Colonic mucosa (tissue), 4 donors: Measurements from ENCODE around the gene PAN2. TPM values are rescaled to one million over a fixed set of nuclear protein-coding genes. Genes with fewer than 3 reads are reported as not detected.
A peak's percentile ranks its signal among the peaks of the same experiment; 100 is the strongest.

Experiments
- DNase-seq: peaks from one replicate; pipeline ENCODE4 v3.0.0-alpha.2; 2020
- H3K27ac ChIP-seq: fragments of 200-600 bp; one replicate; pipeline ENCODE4 v1.8.0; 2021
- H3K27me3 ChIP-seq: fragments of 200-600 bp; one replicate; pipeline ENCODE4 v1.8.0; 2021
- H3K36me3 ChIP-seq: fragments of 200-600 bp; one replicate; pipeline ENCODE4 v1.8.0; 2021
- H3K4me1 ChIP-seq: fragments of 200-600 bp; one replicate; pipeline ENCODE4 v1.8.0; 2021; ENCODE audit warnings: mild to moderate bottlenecking
- H3K4me3 ChIP-seq: fragments of 200-600 bp; one replicate; pipeline ENCODE4 v1.8.0; 2021
- H3K9ac ChIP-seq, 2 donors: one replicate each; pipeline ENCODE4 v1.7.0; 2013; ENCODE audit warnings: control low read depth in 2 of 2, low read depth in 2 of 2, low read length in 2 of 2
- H3K9me3 ChIP-seq: fragments of 200-600 bp; one replicate; pipeline ENCODE4 v1.8.0; 2021
- intact Hi-C: fragments of 100-400 bp; cut with DNase I; formaldehyde crosslinking; loops from one replicate; pipeline ENCODE4 v1.14.1; 2022
- total RNA-seq, 2 donors: library from RNA; stranded (reverse); fragmentation: NEBNext Ultra II Directional in 1 of 2; extraction: Animal tissue kit (Norgen Biotek cat#: 25700) in 1 of 2; gene quantifications; one replicate each; pipeline ENCODE4 v1.2.1, GENCODE V29; 2021
- TF ChIP-seq, protein P1 (sequence below): fragments of 200-600 bp; IDR thresholded peaks from one replicate; pipeline ENCODE4 v1.8.0; 2022; ENCODE audit warnings: antibody characterized with exemption, mild to moderate bottlenecking
- donor health status: healthy.
- donor health status: DM: no; HTN: no; CAD: no.
- donor health status: DM: no; HTN: no; CAD: no.

PAN2 gene, protein sequence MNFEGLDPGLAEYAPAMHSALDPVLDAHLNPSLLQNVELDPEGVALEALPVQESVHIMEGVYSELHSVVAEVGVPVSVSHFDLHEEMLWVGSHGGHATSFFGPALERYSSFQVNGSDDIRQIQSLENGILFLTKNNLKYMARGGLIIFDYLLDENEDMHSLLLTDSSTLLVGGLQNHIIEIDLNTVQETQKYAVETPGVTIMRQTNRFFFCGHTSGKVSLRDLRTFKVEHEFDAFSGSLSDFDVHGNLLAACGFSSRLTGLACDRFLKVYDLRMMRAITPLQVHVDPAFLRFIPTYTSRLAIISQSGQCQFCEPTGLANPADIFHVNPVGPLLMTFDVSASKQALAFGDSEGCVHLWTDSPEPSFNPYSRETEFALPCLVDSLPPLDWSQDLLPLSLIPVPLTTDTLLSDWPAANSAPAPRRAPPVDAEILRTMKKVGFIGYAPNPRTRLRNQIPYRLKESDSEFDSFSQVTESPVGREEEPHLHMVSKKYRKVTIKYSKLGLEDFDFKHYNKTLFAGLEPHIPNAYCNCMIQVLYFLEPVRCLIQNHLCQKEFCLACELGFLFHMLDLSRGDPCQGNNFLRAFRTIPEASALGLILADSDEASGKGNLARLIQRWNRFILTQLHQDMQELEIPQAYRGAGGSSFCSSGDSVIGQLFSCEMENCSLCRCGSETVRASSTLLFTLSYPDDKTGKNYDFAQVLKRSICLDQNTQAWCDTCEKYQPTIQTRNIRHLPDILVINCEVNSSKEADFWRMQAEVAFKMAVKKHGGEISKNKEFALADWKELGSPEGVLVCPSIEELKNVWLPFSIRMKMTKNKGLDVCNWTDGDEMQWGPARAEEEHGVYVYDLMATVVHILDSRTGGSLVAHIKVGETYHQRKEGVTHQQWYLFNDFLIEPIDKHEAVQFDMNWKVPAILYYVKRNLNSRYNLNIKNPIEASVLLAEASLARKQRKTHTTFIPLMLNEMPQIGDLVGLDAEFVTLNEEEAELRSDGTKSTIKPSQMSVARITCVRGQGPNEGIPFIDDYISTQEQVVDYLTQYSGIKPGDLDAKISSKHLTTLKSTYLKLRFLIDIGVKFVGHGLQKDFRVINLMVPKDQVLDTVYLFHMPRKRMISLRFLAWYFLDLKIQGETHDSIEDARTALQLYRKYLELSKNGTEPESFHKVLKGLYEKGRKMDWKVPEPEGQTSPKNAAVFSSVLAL
- total RNA-seq = 10 to 100 TPM; 48.1 to 68.0 TPM

DNA sequence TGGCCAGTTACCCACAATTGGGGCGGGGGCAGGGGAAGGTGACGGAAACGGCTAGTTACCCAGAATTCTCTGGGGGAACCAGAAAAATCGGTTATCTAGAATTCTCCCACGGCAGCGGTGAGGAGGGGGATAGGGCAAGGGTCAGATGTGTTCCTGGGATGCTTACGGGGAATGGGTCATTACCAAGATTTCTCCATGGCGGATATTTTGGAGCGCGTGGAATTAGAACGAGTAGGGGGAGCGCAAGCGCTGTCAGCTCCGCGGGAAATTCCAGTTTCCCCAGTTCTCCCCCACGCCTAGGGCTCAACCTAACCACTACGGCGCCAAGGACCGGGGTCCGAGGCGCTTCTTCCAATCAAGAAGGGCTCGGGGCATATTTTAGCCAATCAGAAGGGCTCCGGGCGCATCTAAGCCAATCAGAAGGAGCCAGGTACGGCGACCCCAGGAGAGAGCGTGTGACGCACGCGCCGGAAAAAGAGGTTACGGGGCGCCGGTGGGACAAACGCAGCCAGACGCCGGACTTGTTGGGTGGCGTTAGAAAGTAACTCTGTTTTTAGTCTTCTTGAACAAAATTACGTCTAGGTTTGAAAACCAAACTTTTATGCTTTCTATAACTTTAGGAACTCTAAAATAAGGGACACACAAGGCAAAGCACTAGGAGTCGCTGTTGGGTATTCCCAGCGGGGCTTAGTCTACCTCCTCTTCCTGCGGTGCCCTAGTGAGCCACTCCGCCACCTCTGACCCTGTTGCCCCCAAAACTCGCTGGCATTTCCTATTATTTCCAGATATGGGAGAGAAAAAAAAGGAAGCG is at the start of gene PAN2:
PAN2 (minus strand) TSS at position 322 of the 811 bp plus-strand sequence. CDS start 906 bp downstream, outside the sequence.
- peak within 1 kb of the TSS; percentile 91 for H3K27ac ChIP-seq
- no peaks in the 10 kb centered on the region for H3K36me3 ChIP-seq
- intact Hi-C loops = no loop called here
- H3K9me3 ChIP-seq = no peaks in the 10 kb centered on the region
- peak; percentile 96 for DNase-seq
- H3K4me1 ChIP-seq = peaks cover 3% of the 10 kb centered on the region
- peak within 1 kb of the TSS; percentile 85 to 88 for H3K9ac ChIP-seq
- H3K27me3 ChIP-seq = no peaks in the 10 kb centered on the region
- H3K4me3 ChIP-seq = peak within 1 kb of the TSS; percentile 62
- TF ChIP-seq, protein P1, sequence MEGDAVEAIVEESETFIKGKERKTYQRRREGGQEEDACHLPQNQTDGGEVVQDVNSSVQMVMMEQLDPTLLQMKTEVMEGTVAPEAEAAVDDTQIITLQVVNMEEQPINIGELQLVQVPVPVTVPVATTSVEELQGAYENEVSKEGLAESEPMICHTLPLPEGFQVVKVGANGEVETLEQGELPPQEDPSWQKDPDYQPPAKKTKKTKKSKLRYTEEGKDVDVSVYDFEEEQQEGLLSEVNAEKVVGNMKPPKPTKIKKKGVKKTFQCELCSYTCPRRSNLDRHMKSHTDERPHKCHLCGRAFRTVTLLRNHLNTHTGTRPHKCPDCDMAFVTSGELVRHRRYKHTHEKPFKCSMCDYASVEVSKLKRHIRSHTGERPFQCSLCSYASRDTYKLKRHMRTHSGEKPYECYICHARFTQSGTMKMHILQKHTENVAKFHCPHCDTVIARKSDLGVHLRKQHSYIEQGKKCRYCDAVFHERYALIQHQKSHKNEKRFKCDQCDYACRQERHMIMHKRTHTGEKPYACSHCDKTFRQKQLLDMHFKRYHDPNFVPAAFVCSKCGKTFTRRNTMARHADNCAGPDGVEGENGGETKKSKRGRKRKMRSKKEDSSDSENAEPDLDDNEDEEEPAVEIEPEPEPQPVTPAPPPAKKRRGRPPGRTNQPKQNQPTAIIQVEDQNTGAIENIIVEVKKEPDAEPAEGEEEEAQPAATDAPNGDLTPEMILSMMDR = no peak

DNA sequence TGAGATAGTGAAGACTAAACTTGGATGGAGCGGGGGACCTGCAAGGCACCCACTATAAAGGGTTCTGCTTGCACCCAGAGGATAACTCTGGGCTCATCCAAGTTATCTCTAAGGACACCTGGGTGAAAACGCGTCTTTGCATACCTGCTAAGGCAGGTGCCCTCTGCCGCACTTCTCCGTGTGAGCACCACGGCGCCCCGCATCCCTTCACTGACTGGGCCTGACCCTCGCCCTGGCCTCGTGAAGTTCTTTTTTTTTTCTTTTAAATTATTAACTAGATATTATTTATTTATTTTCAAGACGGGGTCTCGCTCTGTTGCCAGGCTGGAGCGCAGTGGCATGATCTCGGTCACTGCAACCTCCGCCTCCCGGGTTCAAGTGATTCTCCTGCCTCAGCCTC is 48.8 kb upstream of the PAN2 start:
- no peak for DNase-seq
- Histone ChIP-seq H3K9ac (no peak overlapping the region), H3K27ac (no peak overlapping the region), H3K4me1 (no peaks in the 10 kb centered on the region), H3K9me3 (no peaks in the 10 kb centered on the region), H3K27me3 (no peaks in the 10 kb centered on the region), H3K4me3 (no peak overlapping the region), H3K36me3 (no peaks in the 10 kb centered on the region)
- intact Hi-C loops = no loop called here
- TF ChIP-seq, protein P1 = no peak

DNA sequence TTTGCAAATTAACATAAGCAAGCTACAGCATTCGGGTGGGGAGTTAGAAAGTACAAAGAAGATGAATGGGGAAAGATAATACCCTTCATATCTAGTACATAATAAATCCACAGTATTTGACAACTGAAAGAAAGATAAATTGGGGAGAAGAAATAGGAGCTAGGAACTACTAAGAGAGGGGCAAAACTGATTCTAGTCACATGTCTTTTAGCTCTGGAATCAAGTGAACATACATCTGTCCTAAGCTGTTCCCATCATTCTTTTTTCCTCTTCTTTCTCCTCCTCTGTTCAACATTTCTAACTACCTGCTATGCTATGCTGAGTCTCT is 44.2 kb upstream of the PAN2 start:
- intact Hi-C loops = no loop called here
- H3K9me3 ChIP-seq = no peaks in the 10 kb centered on the region
- no peak overlapping the region for H3K9ac ChIP-seq
- no peak overlapping the region for H3K27ac ChIP-seq
- no peaks in the 10 kb centered on the region for H3K27me3 ChIP-seq
- H3K4me1 ChIP-seq = no peaks in the 10 kb centered on the region
- TF ChIP-seq, protein P1 = no peak
- H3K36me3 ChIP-seq = no peaks in the 10 kb centered on the region
- no peak for DNase-seq
- H3K4me3 ChIP-seq = no peak overlapping the region

DNA sequence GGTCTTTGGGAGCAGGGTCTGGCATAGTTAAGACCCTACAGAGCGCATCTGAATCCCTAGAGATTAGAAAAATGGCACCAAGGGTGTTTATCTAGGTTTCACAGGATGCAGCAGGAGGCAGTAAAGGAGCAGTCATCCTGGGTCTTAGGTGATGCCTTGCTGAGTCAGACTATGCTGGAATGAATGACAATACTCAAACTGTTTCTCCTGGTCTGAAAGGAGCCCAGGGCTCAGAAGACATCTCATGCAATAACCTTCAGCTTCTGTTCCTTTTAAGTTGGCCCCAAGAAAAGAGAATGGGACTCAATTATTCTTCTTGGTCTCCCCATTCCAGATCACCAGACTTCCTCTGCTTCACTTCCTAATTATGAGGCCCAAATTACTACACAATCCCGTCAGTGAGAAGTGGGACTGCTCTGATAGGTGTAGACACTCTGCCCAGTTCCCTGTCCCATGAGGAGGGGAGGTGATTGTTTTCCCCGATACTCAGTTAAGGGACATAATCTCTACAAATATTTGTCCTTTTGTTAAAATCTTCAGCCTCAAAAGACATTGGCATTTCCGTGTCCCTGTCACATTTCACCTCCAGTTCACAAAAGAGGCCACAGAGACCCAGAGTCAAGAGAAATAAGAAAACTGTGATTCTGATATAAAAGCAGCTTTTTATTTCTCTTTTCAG is 43.6 kb upstream of the PAN2 start:
- intact Hi-C loops = no loop called here
- TF ChIP-seq, protein P1 = no peak
- no peak overlapping the region for H3K4me3 ChIP-seq
- H3K9me3 ChIP-seq = no peaks in the 10 kb centered on the region
- no peak overlapping the region for H3K27ac ChIP-seq
- H3K36me3 ChIP-seq = no peaks in the 10 kb centered on the region
- no peak overlapping the region for H3K9ac ChIP-seq
- H3K4me1 ChIP-seq = no peaks in the 10 kb centered on the region
- DNase-seq = no peak
- no peaks in the 10 kb centered on the region for H3K27me3 ChIP-seq
